GM19099 (cell line): Measurements from ENCODE around the gene AGER.

Source experiments
- POLR2A ChIP-seq: IDR thresholded peaks from 3 replicates; pipeline ENCODE4 v1.6.1; 2011; ENCODE audit warnings: low read depth; ENCODE audit not compliant: insufficient read length; ENCODE audit errors: extremely low read depth

The AGER gene

GRCh38 chr6:32149932-32150870 is 33.9 kb downstream of the AGER start:
- TF ChIP-seq POLR2A: no peak

- TF ChIP-seq POLR2A: no peak
Measured at GRCh38 chr6:32149092-32149755, 34.8 kb downstream of the AGER start.

- TF ChIP-seq POLR2A: no peak
Measured at GRCh38 chr6:32148289-32149091, 35.6 kb downstream of the AGER start.

- no peak for TF ChIP-seq POLR2A
Measured at GRCh38 chr6:32147401-32148132, 36.5 kb downstream of the AGER start.

DNA sequence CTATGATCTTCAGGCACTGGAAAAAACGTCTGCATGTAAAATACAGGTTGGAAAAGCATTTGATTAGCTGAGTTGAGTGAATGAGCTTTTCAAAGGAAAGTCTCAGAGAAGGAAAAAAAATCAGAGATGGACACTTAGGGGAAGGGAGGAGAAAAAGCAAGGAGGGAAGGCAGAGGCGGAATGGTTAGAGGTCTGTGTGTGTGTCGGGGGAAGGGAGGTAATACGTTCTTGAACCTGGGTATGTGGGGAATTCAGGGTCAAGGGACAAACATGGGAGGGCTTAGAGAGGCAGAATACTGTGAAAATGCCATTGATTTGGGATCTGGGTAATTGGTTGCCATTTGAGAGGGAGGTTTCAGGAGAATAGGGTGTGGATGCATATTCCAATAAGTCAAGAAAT is 37.4 kb downstream of the AGER start:
- no peak for TF ChIP-seq POLR2A

DNA sequence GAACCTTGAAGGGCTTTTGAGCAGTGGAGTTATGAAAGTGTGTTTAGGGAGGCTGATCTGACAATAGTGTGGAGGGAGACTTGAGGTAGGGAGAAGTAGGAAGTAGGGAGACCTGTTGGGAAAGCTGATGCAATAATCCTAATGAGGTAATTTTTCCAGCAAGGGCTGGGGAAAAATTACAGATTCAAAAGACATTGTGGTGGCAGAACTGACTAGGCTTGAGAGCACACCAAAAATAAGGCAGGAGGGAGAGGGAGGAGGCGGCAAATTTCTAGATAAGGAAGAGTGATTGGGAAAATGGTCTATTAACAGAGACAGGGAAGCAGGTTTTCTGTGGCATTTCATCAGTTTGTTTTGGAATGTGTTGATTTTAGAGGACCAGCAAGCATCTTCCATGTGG is 37.8 kb downstream of the AGER start:
- no peak for TF ChIP-seq POLR2A

- no peak for TF ChIP-seq POLR2A
Measured at GRCh38 chr6:32140420-32141046, 43.5 kb downstream of the AGER start.

GRCh38 chr6:32139590-32139989 is 44.5 kb downstream of the AGER start:
- TF ChIP-seq POLR2A: no peak

DNA sequence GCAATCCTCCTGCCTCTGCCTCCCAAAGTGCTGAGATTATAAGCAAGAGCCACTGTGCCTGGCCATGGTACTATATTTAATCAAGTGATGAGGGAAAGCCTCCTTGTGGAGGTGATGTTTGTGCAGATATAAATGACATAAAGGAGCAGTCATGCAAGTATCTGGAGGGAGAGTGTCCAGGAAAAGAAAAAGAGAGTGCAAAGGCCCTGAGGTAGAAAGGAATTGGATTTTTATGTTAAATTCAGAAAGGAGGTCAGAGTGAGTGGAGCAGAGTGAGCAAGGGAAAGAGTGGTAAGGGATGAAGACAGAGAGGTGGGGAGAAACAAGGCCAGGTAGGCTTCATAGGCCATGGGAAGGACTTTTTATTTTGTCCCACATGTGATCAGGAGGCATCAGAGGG is 46.6 kb downstream of the AGER start:
- no peak for TF ChIP-seq POLR2A

GRCh38 chr6:32133786-32134185 is 50.3 kb downstream of the AGER start:
- TF ChIP-seq POLR2A: no peak

- no peak for TF ChIP-seq POLR2A
Measured at GRCh38 chr6:32132110-32132509, 51.9 kb downstream of the AGER start.

- TF ChIP-seq POLR2A: no peak
Measured at GRCh38 chr6:32131439-32131948, 52.6 kb downstream of the AGER start.
